GM21825 (cell line): ENCODE data around the gene AURKB.
"Not testable (repeated sequence)": the region's sequence is repeated elsewhere in the genome, so short reads cannot be mapped to it uniquely, and the experiment has no call there.

Experiments used
- ATAC-seq: cut with Tn5 transposase; IDR thresholded peaks from one replicate; pipeline ENCODE4 v1.9.1; 2021; ENCODE audit warnings: mild to moderate bottlenecking, moderate library complexity; ENCODE audit not compliant: unreplicated experiment

AURKB gene

GRCh38 chr17:8209907-8210760 lies at the start of gene AURKB:
Gene AURKB, minus strand, starts transcription at chr17:8210575. Its CDS starts 351 bp downstream, at chr17:8210224.
- peak; percentile 75 for ATAC-seq

DNA sequence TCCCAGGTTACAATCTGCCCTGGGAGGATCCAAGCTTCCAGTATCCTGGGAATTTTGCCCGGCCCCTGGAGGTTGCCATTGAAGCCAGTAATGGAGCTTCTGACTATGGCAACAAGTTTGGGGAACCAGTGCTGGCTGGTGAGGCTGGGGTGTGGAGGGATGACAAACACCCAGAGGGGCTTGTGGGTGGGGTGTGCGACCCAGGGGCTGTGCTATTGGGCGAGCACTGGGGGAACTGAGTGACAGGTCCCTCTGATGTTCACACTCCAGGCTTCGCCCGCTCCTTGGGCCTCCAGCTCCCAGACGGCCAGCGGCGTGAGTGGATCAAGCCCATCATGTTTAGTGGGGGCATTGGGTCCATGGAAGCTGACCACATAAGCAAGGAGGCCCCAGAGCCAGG lies 47.4 kb upstream of the AURKB start:
- no peak for ATAC-seq

DNA sequence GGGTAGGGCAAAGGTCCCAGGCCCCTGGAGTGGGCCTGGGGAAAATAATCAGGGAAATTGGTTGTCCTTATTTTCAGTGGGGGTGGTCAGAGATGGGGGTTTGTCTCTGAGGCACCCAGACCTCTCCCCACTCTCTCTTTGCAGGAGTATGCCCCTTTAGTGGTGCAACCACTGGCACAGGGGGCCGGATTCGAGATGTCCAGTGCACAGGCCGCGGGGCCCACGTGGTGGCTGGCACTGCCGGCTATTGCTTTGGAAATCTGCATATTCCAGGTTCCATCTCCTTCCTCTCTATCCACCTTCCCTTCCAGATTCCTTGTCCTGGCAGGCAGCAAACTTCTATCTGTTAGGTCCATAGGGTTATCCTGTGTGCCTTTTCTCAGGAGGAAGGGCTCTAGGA lies 46.3 kb upstream of the AURKB start:
- no peak for ATAC-seq

GRCh38 chr17:8256291-8256690 lies 45.9 kb upstream of the AURKB start:
- ATAC-seq: no peak

GRCh38 chr17:8255499-8255898 lies 45.1 kb upstream of the AURKB start:
- ATAC-seq: no peak

GRCh38 chr17:8254881-8255280 lies 44.5 kb upstream of the AURKB start:
- ATAC-seq: no peak

DNA sequence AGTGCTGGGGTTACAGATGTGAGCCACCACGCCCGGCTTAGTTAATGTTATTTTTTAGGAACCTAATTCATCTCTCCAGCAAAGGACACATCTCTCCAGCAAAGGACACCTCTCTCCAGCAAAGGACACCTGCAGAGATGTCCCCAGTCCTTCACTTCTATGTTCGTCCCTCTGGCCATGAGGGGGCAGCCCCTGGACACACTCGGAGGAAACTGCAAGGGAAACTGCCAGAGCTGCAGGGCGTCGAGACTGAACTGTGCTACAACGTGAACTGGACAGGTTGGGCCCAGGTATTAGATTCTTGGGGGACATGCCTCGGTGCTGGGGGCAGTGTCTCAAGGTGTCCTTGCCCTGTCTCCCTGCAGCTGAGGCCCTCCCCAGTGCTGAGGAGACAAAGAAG lies 43.4 kb upstream of the AURKB start:
- no peak for ATAC-seq

DNA sequence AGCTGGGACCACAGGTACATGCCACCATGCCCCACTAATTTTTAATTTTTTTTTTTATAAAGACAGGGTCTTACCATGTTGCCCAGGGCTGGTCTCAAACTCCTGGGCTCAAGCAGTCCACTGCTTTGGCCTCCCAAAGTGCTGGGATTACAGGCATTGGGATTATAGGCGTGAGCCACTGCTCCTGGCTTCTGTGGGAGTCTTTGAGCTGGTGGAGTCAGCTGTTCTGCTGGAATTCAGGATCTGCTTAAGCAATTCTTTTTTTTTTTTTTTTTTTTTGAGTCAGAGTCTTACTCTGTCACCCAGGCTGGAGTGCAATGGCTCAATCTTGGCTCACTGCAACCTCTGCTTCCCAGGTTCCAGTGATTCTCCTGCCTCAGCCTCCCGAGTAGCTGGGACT lies 41.0 kb upstream of the AURKB start:
- not testable (repeated sequence) for ATAC-seq

DNA sequence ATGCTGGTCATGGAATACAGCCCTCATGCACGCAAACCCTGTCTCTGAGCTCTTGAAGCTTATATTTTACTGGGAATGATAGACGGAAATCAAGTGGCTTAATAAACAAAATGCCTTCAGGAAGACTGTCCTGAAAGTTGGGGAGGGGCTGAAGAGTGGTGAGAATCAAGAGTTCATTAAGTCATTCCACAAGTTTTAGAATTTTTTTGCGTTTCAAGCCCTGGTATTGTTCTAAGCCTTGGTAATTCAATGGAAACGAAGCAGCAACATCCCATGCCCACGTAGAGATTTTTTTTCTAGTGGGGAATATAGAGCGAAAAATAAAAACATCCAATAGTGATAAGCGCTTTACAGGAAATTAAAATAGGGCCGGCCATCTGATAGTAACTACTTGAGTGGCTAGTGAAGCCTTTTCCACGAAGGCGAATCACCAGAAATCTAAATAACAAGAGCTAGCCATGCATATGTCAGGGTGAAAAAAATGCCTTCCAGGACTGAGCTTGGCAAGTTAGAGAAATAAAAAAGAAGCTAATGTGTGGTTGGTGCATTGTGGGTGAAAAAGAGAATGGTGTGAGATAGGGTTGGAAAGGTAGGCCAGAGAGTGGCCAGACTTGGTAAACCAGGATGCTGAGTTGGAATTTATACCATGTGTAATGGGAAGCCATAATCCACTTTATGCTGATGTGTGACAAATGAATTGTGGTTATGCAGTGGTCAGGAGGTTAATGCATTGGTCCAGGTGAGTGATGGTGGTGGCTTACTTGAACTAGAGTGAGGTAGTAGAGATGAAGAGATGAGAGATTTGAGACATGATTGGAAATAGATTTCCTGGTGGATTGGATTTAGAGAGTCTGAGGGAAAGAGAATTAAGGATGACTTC lies 39.5 kb upstream of the AURKB start:
- no peak for ATAC-seq

DNA sequence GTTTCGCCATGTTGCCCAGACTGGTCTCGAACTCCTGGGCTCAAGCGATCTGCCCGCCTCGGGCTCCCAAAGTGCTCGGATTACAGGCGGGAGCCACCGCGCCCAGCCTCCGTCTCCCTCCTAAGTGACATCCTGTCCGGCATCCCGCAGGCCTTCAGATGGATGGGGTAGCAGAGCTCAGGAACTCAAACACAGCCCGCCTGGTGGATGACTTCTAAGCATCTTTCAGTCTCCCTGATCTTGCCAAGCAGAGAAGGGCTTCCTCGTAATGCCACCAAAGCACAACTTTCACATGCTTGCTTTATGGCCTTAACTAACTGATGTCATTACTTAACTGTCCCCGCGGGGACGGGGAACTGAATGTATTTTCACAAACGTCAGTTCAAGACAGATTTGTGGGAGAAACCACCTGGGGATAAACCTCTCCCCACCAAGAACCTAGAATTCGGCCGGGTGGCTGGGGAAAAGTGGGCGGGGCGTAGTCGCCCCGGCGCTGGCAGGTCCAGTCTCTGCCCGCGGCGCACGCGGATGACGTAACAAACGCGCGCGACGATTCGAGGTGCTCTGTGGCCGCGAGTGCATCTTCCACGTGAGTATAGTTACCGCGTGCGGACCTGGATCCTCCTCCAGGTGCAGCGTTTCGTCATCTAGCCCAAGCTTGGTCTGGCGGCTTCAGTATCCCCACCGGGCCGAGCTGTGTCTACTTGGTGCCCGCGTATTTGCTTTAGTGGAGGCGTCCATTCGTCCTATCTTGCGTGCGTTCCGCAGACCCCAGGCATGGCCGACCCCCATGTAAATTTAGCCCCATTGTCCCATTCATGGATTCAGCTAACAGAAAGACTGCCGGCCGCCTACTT lies 38.6 kb upstream of the AURKB start, which contains the start of gene PFAS:
Gene PFAS (plus strand): TSS at position 539 of the 857 bp plus-strand sequence. CDS start 4,649 bp downstream, outside the sequence.
- ATAC-seq: peak; percentile 42

DNA sequence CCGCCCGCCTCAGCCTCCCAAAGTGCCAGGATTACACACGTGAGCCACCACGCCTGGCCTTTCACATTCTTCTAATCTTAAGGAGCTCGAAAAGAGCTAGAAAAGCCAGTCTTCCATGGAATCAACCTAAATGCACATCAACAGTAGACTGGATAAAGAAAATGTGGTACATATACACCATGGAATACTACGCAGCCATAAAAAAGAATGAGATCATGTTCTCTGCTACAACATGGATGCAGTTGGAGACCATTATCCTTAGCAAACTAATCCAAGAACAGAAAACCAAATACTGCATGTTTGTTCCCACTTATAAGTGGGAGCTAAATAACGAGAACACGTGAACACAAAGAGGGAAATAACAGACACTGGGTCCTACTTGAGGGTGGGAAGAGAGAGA lies 34.4 kb upstream of the AURKB start:
- ATAC-seq: no peak

DNA sequence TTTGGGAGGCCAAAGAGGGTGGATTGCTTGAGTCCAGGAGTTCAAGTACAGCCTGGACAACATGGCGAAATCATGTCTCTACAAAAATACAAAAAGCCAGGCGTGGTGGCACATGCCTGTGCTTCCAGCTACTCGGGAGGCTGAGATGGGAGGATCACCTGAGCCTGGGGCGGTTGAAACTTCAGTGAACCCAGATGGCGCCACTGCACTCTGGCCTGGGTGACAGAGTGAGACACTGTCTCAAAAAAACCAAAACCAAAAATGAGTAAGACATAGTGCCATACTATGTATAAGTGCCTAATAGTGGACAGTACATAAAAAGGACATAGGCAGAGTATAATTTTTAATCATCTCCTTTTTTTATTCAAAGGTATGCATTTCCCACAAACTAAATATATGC lies 33.5 kb upstream of the AURKB start:
- no peak for ATAC-seq

GRCh38 chr17:8237886-8238285 lies 27.5 kb upstream of the AURKB start:
- no peak for ATAC-seq

- no peak for ATAC-seq
Measured at GRCh38 chr17:8237175-8237574, 26.8 kb upstream of the AURKB start.

DNA sequence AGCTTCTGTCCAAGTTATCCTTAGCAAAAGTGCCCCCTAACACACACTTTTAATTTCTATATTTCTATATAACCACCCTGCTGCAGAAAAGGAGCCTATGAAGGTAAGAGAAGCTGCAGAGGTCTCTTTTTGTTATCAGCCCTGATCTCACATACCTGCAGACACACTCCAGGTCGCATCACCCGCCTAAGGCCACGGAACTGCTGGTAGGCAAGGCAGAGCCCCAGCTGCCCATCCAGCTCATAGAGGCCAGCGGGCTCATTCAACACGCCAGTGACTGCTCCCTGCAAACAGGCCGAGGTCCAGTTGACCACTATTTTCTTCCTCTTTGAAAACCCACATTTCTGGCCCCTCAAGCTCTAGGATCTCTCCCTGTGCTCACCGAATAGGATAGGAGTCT lies 25.3 kb upstream of the AURKB start:
- ATAC-seq: no peak

- ATAC-seq: no peak
Measured at GRCh38 chr17:8234361-8235270, 24.2 kb upstream of the AURKB start.

- ATAC-seq: no peak
Measured at GRCh38 chr17:8231701-8232100, 21.3 kb upstream of the AURKB start.

DNA sequence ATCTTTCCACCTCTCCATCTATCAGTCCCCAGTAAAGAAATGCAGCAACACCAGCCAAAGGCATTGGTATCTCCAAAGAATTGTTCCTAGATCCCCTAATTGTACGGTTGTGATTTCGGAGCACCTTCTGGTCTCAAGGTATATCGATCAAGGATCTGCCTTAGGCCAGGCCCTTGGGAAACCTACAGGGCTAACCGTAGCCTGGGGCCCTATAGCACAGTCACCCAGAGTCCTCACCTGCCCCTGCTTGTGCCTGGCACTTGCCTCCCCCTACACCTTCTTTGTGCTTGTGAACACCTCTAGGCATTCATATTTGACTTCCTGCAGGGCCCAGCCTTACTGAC lies 16.8 kb upstream of the AURKB start:
- ATAC-seq: no peak

DNA sequence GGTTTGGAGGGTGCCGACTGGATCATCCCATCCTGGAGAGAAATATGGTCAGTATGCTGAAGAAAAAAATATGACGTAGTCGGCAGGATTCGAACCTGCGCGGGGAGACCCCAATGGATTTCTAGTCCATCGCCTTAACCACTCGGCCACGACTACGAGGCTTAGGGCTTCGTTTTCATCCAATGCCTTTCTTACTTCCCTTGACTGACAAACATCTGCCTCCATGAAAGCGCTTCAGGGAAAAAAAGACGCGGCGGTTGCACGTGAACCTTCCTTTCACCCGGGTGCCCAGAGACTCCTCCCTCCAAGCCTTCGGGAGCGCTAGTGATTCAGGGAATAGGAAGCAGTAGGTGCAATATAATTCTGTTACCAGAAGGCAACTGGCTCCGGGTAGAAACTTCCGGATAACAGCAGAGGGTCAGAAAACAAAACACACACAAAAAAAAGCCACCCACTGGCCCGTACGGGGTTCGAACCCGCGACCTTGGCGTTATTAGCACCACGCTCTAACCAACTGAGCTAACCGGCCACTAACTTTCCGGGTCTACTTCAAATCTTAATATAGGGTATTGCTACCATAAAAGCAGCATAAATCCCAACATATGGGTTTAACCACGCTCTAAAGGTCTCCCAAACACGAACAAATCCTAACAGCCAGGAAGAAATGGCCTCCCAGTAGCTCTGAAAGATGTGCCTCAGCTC lies 16.3 kb upstream of the AURKB start:
- no peak for ATAC-seq
